GM21737 (cell line): ENCODE results near the gene HSPB1.
"Not testable (repeated sequence)": the region's sequence is repeated elsewhere in the genome, so short reads cannot be mapped to it uniquely, and the experiment has no call there.

Source experiments
- ATAC-seq: cut with Tn5 transposase; IDR thresholded peaks from one replicate; pipeline ENCODE4 v1.9.1; 2021; ENCODE audit warnings: mild to moderate bottlenecking, moderate library complexity; ENCODE audit not compliant: unreplicated experiment

HSPB1 gene

DNA sequence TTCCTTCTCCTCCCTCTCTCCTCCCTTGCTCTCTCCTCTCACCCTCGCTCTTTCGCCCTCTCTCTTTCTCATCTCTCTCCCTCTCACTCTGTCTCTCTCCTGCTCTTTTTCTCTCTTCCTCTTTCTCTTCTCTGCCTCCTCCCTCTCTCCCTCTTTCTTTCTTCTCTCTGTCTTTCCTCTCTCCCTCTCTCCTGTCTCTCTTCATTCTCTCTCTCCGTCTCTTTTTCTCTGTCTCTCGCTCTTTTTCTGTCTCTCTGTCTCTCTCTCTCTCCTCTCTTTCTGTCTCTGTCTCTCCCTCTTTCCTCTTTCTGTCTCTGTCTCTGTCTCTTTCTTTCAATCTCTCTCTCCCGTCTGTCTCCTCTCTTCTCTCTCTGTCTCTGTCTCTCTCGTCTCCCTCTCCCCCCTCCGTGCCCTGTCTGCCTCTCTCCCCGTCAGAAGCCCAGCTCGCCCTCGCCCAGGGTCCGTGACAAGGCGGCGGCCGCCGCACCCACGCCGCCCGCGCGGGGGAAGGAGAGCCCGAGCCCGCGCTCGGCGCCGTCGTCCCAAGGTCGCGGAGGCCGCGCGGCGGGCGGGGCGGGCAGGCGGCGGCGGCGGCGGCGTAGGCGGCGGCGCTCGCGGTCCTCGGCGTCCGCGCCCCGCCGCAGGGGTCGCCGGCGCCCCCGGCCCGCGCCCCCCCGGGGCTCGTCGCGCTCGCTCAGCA lies 21.3 kb upstream of the HSPB1 start:
- ATAC-seq, result no peak

DNA sequence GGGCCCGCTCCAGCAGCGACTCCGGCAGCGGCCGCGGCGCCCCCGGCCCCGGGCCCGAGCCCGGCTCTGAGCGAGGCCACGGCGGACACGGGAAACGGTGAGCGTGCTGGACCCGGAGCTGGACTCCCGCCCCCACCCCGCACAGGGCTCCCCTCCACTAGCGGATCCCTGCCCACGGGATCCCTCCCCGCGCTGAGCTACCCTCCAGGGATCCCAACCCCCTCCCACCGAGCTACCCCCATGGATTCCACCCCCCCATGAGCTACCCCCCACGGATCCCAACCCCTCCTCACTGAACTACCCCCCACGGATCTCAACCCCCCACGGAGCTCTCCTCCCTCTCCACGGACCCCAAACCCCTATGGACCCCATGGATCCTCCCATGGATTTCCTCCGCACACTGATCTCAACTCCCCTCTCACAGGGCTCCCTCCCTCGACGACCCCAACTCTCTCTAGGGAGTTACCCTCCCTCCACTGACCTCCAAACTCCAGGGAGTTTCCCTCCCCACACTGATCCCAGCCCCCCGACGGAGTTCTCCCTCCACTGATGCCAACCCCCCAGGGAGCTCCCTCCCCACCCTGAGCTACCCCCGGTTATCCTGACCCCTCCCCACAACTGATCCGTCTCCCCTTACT lies 20.6 kb upstream of the HSPB1 start:
- ATAC-seq, result no peak

DNA sequence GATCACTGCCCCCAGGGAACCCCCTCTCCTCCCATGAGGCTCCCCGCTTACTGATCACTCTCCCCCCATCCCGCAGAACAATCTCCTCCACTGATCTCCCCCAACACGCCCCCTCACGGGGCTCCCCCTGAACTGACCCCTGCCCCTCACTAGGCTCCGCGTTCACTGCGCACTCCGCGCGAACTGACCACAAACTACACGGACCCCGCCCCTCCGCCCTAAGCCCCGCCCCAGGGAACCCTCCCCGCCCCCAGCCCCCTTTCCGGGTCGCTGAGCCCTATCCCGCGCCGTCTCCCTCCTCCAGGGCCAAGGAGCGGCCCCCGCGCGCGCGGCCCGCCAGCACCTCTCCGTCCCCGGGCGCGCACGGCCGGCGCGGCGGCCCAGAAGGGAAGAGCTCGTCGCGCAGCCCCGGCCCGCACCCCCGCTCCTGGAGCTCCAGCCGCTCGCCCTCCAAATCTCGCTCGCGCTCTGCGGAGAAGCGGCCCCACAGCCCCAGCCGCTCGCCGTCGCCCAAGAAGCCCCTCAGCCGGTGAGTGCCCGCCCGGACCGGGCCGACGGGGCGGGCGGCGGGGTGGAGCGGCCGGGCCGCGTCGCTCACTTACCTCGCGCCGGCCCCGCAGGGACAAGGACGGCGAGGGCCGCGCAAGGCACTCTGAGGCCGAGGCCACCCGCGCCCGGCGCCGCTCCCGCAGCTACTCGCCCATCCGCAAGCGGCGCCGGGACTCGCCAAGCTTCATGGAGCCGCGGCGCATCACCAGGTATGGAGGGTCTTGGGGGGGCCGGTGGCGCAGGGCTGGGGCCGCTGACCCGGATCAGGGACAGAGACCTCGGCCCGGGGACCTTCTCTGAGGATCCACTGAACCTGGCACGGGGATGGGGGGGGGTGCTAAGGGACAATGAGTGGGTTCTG lies 19.9 kb upstream of the HSPB1 start:
- ATAC-seq, result no peak

DNA sequence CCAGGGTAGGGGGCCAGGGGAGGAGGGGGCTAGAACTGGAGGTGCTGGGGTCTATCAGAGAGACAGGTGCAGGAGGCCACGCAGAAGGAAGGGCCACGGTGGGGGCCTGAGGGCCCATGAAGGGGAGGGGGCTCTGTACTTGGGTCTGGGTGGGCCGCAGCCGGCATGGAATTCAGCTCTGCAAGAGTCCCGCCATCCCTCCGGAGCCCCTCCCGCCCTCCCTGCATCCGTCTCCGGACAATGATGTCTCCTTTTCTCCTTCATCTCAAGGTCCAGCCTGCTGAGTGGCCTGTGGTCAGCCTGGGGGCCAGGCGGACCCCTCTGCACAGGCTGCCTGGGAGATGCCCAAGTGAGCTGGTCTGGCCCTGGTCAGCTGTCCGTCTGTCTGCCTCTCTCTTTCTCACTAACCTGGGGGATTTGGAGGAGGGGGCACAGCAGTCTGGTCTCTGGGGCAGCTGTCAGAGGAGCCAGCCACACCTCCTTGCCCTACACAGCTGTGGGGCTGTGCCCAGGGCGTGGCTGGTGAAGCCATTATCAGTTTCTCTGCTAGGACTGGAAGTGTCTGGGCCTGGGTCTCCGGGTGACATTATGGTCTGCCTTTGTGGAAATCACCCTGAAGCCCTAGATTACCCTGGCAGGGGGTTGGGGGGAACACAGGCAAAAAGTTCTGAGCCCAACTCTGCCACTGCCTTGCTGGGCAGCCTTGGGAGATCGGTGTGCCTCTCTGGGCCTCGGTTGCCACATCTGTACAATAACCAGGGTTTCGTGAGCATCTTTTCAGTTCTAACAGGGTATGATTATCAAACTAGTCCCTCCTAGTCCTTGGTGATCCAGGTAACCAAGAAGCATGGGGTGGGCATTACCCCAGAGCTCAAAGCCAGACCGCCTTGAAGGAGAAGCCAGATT lies 19.0 kb upstream of the HSPB1 start:
- no peak for ATAC-seq

DNA sequence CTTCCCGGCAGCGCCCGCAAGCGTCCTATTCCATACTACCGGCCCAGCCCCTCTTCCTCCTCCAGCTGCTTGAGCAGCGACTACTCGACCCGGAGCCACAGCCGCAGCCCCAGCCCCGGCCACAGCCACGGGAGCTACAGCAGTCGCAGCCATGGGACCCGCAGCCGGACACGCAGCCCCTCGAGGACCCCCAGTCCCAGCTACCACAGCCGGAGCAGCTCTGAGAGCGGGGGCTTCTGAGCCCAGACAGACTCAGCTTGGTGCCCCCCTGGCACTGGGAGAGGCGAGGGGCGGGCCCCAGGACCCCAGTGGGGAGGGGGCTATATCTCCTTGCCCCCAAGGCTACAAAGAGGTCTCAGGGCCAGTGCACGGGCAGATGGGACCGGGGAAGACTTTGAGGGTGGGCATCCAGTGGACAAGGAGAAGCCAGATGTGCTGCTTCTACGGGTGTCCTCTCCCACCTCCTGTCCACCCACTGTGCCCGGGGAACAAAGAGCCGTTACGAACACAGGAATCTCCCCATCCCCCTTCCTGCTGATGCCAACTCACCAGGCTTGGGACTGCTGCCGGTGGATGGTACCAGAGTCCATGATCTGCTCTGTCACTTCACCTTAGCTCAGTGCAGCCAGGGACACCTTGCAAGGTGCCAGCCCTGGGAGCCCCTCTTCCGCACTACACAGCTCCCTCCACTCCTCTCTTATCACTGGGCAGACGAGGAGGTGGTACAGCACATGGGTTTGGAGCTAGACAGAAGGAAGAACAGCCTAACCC lies 16.7 kb upstream of the HSPB1 start:
- no peak for ATAC-seq

DNA sequence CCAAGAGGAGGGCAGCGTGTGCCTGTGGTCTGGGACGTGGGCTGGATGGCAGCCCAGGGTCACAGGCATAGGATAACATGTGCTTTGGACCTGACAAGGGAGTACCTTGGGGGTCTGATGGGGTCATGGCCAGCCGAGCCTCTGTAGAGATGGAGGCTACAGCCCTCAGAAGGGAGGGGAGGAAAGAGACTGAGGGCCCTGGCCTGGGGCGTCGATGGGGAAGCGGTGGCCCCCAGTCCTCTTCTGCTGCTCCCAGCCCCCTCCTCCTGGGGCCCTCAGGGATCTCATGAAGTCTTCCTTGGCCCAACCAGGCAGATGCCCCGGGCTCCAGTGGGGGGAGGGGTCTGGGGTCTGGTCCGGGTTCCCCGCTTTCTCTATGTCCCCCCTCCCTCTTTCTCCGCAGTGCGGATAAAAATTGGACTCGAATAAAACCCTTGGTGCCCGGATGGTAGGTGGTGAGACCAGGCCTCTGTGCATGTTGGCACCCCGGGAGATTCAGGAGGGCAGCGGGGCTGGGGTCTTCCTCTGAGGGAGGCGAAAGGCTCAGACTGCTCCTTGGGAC lies 15.6 kb upstream of the HSPB1 start:
- no peak for ATAC-seq

DNA sequence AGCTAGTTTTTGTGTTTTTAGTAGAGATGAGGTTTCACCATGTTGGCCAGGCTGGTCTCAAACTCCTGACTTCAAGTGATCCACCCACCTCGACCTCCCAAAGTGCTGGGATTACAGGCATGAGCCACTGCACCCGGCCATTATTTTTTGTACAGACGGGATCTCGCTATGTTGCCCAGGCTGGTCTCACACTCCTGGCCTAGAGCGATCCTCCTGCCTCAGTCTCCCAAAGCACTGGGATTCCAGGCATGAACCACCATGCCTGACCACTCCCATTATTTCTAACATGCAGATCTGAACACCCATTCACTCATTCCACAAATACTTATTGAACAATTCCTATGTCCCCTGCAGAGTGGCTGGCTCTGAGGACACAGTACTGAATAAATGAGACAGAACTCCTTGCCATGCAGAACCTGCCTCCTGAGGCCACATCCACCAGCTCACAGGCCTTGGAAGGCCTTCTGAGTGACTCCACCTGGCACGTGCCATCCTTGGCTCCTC lies 11.6 kb upstream of the HSPB1 start:
- ATAC-seq, result not testable (repeated sequence)

DNA sequence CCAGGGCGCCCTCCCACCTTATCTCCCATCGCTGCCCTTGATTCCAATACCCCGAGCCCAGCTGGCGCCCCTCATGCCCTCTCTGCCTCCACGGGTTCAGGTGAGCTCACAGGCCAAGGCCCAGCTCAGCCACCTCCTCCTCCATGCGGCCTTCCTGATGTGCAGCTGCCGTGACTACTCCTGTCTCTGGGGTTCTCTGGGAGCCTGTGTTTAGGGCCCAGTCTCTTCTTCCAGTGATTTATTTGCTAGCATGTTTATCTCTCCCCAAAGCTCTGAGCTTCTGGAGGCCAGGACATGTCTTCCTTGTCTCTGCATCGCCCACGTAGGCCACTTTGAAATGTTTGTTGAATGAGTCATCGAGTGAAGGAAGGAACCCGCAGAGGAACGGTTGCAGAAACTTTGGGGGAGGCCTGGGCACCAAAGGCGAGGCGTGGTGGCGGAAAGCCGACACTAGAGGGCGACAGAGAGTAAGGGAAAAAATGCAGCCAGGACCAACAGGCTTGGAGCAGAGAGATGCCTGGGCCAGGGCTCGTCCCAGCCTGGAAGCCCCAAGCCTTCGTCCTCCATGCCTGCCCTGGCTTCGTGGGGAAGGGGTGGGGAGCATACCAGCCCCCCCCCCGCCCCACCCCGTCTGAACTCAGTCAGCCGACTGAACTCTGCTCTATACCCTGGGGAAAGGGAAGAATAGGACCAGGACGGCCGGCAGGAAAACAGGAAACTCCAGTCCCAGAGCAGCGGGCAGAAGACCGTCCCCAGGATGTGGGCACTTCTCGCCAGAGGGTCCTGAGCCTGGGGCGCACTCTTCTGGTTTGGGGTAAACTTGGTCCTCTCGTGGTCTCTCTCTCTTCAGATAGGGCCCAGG lies 10.9 kb upstream of the HSPB1 start:
- peak; percentile 69 for ATAC-seq

DNA sequence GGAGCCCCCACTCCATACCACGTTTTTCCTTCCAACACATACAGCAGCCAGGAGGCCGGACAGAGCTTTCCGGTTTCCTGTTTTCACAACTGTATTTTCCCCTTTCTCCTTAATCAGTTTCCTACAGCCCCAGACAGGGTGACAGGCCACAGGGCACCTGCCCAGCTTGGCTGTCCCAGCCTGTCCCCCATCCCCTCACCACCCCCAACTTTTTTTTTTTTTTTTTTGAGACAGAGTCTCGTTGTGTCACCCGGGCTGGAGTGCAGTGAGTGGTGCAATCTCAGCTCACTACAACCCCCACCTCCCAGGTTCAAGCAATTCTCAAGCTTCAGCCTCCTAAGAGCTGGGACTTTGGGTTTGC lies 10.3 kb upstream of the HSPB1 start:
- no peak for ATAC-seq

DNA sequence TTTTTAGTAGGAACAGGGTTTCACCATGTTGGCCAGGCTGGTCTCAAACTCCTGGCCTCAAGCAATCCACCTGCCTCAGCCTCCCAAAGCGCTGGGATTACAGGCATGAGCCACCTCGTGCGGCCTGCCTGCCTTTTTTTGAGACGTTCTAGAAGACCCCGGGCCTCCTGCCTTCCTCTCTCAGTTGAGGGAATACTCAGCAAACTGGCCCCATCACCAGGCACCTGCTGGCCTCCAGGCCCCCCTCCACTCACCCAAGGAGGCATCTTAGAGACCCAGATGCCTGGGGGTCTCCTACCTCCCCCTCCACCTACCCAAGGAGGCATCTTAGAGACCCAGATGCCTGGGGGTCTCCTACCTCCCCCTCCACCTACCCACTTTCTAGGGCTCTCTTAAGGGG lies 9.6 kb upstream of the HSPB1 start:
- ATAC-seq, result not testable (repeated sequence)

DNA sequence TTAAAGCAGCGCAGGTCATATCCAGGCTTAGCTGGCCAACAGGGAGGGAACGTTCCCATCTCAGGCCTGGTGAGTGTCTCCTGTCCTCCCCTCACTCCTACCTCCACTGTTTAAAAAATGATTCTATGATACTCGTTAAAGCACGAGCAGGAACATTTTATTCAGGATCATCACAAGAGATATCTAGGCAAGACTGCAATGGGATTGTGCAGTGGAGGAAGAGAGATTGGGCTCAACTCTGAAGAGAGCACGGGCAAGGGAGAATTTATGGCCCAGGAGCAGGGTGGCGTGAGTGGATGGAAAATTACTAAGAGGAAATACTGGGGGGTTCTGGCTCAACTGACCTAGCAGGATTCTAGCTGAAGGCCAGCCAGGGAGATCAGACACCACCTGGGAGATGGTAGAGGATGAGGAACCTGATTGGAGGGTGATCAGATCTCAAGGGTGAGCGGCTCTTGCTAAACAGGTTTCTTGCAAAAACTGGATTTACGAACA lies 9.0 kb upstream of the HSPB1 start:
- ATAC-seq, result no peak

DNA sequence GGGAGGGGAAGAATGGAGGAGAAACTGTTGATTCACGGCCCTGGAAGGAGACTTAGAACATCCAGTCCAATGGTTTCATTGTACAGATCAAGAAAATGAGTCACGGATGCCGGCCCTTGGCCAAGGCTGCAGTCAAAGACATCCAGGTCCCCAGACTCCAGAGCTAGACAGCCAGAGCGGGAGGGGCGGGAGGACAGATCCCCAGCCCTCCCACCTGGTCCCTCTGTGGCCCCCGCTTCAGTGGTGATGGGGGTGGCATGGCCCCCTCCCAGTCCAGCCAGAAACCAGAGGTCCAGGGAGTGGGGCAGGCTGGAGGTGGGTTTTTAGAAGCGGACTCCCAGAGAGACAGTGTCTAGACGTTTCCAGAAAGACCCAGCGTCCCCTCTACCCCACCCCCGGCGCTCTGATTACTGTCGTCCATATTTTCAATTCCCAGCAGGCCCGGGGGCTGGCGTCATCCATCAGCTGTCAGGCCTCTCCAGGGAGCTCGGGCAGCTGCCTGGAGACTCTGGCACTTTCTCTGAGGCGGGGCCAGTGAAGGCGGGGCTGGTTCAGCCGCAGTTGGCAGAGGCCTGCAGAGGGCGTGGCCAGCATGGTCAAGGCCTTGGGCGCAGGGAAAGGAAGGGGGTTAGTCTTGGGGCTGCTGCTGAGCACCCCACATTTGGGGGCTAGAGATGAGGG lies 8.0 kb upstream of the HSPB1 start:
- ATAC-seq, result peak; percentile 46

DNA sequence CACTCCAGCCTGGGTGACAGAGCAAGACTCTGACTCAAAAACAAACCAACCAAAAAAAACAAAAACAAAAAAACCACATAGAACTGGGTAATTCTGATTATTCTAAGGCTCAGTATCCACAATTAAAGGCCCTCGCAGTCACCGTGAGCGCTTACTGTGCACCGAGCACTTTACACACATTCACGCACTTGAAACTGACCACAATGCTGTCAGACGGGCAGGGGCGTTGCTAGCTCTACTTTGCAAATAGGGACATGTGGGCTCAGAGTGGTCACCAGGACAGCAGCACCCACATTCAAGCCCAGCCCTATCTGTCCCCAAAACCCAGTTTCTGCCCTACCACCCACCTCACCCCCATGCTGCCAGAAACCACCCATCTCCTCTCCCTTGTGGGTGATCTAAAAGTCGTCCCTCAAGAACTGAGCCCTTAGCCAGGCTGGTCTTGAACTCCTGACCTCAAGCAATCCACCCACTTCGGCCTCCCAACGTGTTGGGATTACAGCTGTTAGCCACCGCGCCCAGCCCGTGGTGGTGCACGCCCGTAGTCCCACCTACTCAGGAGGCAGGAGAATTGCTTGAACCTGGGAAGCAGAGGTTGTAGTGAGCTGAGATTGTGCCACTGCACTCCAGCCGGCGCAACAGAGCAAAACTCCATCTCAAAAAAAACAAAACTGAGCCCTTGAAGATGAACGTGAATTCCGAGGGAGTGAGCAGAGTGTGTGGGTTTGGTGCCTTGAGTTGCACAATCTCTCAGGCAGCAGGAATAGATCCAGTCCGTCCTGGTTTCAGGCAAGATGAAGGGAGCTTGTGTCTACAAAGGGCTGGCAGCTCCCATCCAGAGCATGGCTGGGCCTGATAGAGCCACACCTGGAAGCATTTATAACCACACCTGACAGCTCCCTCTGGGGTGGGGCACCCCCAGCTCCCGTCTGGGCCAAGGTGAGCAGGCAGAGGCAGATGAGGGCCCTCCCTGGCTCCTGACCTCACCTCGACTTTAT lies 5.4 kb upstream of the HSPB1 start:
- ATAC-seq, result no peak

DNA sequence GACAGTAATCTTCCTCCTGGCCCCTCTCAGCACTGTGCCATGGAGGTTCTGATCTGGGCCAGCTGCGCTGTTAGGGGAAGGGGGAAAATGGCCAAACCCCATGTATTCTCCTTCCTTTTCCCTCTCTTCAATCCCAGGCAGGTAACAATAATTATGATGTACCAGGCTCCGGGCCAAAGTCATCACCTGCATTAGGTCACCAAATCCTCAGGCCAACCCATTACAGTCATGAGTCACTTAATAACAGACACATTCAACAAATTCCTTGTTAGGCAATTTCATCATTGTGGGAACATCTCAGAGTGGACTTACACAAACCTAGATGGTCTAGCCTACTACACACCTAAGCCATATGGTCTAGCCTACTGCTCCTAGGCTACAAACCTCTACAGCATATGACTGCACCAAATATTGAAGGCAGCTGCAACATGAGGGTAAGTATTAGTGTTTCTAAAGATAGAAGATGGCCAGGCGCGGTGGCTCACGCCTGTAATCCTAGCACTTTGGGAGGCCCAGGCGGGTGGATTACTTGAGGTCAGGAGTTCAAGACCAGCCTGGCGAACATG lies 2.2 kb upstream of the HSPB1 start:
- no peak for ATAC-seq

DNA sequence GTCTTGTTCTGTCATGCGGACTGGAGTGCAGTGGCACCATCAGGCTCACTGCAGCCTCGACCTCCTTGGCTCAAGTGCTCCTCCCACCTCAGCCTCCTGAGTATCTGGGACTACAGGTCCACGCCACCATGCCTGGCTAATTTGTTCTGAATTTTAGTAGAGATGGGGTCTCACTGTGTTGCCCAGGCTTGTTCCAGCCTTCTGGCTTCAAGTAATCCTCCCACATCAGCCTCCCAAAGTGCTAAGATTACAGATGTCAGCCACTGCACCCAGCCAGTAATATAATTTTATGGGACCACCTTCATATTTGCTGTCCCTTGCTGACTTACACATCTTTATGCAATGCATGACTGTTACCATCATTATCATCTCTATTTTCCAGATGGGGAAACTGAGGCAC lies 1.5 kb upstream of the HSPB1 start:
- ATAC-seq, result no peak
